SK-N-SH (cell line): ENCODE results near the gene RBM38. TPM values are rescaled to one million over a fixed set of nuclear protein-coding genes. Genes with fewer than 3 reads are reported as not detected.

ENCODE experiments used
- CTCF ChIA-PET: fragments of 300-600, 350-600 bp; formaldehyde crosslinking; extraction: SDS; loops from one replicate; lab custom pipeline; 2021; lab: Yijun Ruan, JAX
- POLR2A ChIA-PET: fragments of 350-600 bp; sonication (Branson Sonifier 250); formaldehyde crosslinking; extraction: SDS; loops from one replicate; lab custom pipeline; 2020; ENCODE audit warnings: antibody characterized with exemption, inconsistent platforms; lab: Yijun Ruan, JAX
- DNase-seq: peaks from one replicate; pipeline ENCODE4 v3.0.0; 2012
- H2AFZ ChIP-seq: fragments of 200-600 bp; sonication (generic); 2 replicates; pipeline ENCODE4 v1.8.1; 2016; ENCODE audit warnings: antibody characterized with exemption, mild to moderate bottlenecking, low read depth
- H3F3A ChIP-seq: fragments of 200-600 bp; sonication (generic); replicated peaks from 2 replicates; pipeline ENCODE3; 2016; ENCODE audit warnings: antibody characterized with exemption, mild to moderate bottlenecking; ENCODE audit not compliant: insufficient read depth
- H3K27ac ChIP-seq, 2 experiments: fragments of 200-500 bp in 1 of 2; fragments of 200-600 bp in 1 of 2; sonication (Bioruptor generic) in 1 of 2; sonication (generic), shearing (Covaris generic) in 1 of 2; 2 replicates each; pipeline versions ENCODE4 v1.5.1 to v1.6.1; 2014 to 2016; ENCODE audit warnings: low read depth in 2 of 2, inconsistent platforms in 1 of 2, low read length in 1 of 2, mild to moderate bottlenecking in 1 of 2, mixed read lengths in 1 of 2
- H3K27me3 ChIP-seq: fragments of 200-600 bp; sonication (generic), shearing (Covaris generic); 2 replicates; pipeline ENCODE4 v1.6.1; 2016; ENCODE audit warnings: mixed run types; ENCODE audit not compliant: insufficient read depth
- H3K36me3 ChIP-seq, 2 experiments: fragments of 200-500 bp in 1 of 2; fragments of 200-600 bp in 1 of 2; sonication (Bioruptor generic) in 1 of 2; sonication (generic) in 1 of 2; replicated peaks in 1 of 2; 2 replicates each; pipeline versions ENCODE3 to v1.5.1; 2014 to 2016; ENCODE audit warnings: low read length in 1 of 2, mild to moderate bottlenecking in 1 of 2; ENCODE audit not compliant: insufficient read depth in 2 of 2, control insufficient read depth in 1 of 2
- H3K4me1 ChIP-seq, 2 experiments: fragments of 200-500 bp in 1 of 2; fragments of 200-600 bp in 1 of 2; sonication (Bioruptor generic) in 1 of 2; sonication (generic), shearing (Covaris generic) in 1 of 2; 2 replicates each; pipeline versions ENCODE4 v1.5.1 to v1.6.1; 2014 to 2016; ENCODE audit warnings: low read depth in 1 of 2, low read length in 1 of 2, mixed run types in 1 of 2; ENCODE audit not compliant: insufficient read depth in 2 of 2, control insufficient read depth in 1 of 2
- H3K4me2 ChIP-seq: fragments of 200-600 bp; sonication (generic), shearing (Covaris generic); 2 replicates; pipeline ENCODE4 v1.6.1; 2017; ENCODE audit warnings: mixed run types
- H3K4me3 ChIP-seq, 2 experiments: fragments of 200-500 bp in 1 of 2; fragments of 200-600 bp in 1 of 2; sonication (Bioruptor generic) in 1 of 2; sonication (generic), shearing (Covaris generic) in 1 of 2; 2 replicates each; pipeline versions ENCODE4 v1.5.1 to v1.8.1; 2014 to 2016; ENCODE audit warnings: low read depth in 2 of 2, inconsistent platforms in 1 of 2, low read length in 1 of 2, mild to moderate bottlenecking in 1 of 2, mixed read lengths in 1 of 2, moderate library complexity in 1 of 2
- H3K79me2 ChIP-seq: fragments of 200-600 bp; sonication (generic); 2 replicates; pipeline ENCODE4 v1.8.1; 2017; ENCODE audit warnings: mild to moderate bottlenecking; ENCODE audit not compliant: insufficient read depth
- H3K9ac ChIP-seq: fragments of 200-600 bp; sonication (generic); 2 replicates; pipeline ENCODE4 v1.6.1; 2017; ENCODE audit warnings: mixed run types
- H3K9me2 ChIP-seq: fragments of 200-600 bp; sonication (generic); 2 replicates; pipeline ENCODE4 v1.6.1; 2017; ENCODE audit warnings: mixed run types
- H3K9me3 ChIP-seq: fragments of 200-600 bp; sonication (generic); 2 replicates; pipeline ENCODE4 v1.6.1; 2017; ENCODE audit warnings: mixed run types, mild to moderate bottlenecking, moderate library complexity
- H4K20me1 ChIP-seq: fragments of 200-600 bp; sonication (generic); 2 replicates; pipeline ENCODE4 v1.6.1; 2017; ENCODE audit warnings: mild to moderate bottlenecking, mixed run types; ENCODE audit not compliant: insufficient read depth
- EP300 ChIP-seq, 2 experiments: IDR thresholded peaks; 2 replicates each; pipeline versions ENCODE4 v1.4.0 to v1.6.1; 2012; ENCODE audit warnings: borderline replicate concordance in 1 of 2, low read depth in 1 of 2, low read length in 1 of 2
- EZH2phosphoT487 ChIP-seq: fragments of 200-600 bp; sonication (generic); IDR thresholded peaks from 2 replicates; pipeline ENCODE4 v1.6.1; 2017; ENCODE audit warnings: low read depth, mixed run types, mild to moderate bottlenecking, antibody characterized with exemption, moderate library complexity, borderline replicate concordance
- FOXM1 ChIP-seq: IDR thresholded peaks from 2 replicates; pipeline ENCODE4 v1.4.0; 2012; ENCODE audit warnings: low read depth, mild to moderate bottlenecking
- GABPA ChIP-seq: IDR thresholded peaks from 2 replicates; pipeline ENCODE4 v1.4.0; 2012; ENCODE audit warnings: low read depth, mild to moderate bottlenecking
- GATA2 ChIP-seq: sonication (generic); formaldehyde crosslinking; IDR thresholded peaks from 2 replicates; pipeline ENCODE4 v1.5.0; 2020; ENCODE audit warnings: mild to moderate bottlenecking, missing genetic modification reagents
- IRF3 ChIP-seq: fragments of 150-350 bp; IDR thresholded peaks from 2 replicates; pipeline ENCODE4 v1.6.1; 2016; ENCODE audit warnings: mild to moderate bottlenecking, low read depth, low read length
- NFIC ChIP-seq: IDR thresholded peaks from 2 replicates; pipeline ENCODE4 v1.4.0; 2012; ENCODE audit warnings: borderline replicate concordance
- PBX3 ChIP-seq: IDR thresholded peaks from 2 replicates; pipeline ENCODE4; 2012
- RFX5 ChIP-seq: IDR thresholded peaks from 2 replicates; pipeline ENCODE4 v1.6.1; 2012; ENCODE audit warnings: mild to moderate bottlenecking, improper control_type of control experiment, low read length
- RXRA ChIP-seq: IDR thresholded peaks from 2 replicates; pipeline ENCODE4 v1.4.0; 2012; ENCODE audit warnings: low read depth, mild to moderate bottlenecking, borderline replicate concordance
- SIN3A ChIP-seq: IDR thresholded peaks from 2 replicates; pipeline ENCODE4 v1.6.1; 2012; ENCODE audit warnings: low read depth, mild to moderate bottlenecking, low read length, moderate library complexity, borderline replicate concordance
- SMC3 ChIP-seq: IDR thresholded peaks from 2 replicates; pipeline ENCODE4 v1.6.1; 2012; ENCODE audit warnings: low read depth, low read length, improper control_type of control experiment
- TAF1 ChIP-seq: IDR thresholded peaks from 2 replicates; pipeline ENCODE4 v1.6.1; 2012; ENCODE audit warnings: low read depth, mild to moderate bottlenecking, low read length, moderate library complexity, borderline replicate concordance
- TCF12 ChIP-seq: IDR thresholded peaks from 2 replicates; pipeline ENCODE4 v1.4.0; 2012
- WGBS: methylation state at CpG from one replicate; pipeline ENCODE4 v1.1.6; 2017; ENCODE audit warnings: low lambda C conversion rate; 5-methylcytosine and 5-hydroxymethylcytosine counted together
- polyA plus RNA-seq, 3 experiments: library from polyadenylated mRNA; depleted of rRNA; stranded (reverse); fragments of >200 nt; gene quantifications; 2 replicates each; pipeline ENCODE4 v1.2.3, GENCODE V29; 2012
- TF ChIP-seq, protein P1 (sequence below): IDR thresholded peaks from 2 replicates; pipeline ENCODE4 v1.4.0; 2012; ENCODE audit warnings: low read depth
- TF ChIP-seq, protein P2 (sequence below): IDR thresholded peaks from 2 replicates; pipeline ENCODE4 v1.4.0; 2012; ENCODE audit warnings: low read depth, borderline replicate concordance

The RBM38 gene
- polyA plus RNA-seq, 1 of the 3 experiments (the other 2 are of a cell fraction), result 11.5 TPM

DNA sequence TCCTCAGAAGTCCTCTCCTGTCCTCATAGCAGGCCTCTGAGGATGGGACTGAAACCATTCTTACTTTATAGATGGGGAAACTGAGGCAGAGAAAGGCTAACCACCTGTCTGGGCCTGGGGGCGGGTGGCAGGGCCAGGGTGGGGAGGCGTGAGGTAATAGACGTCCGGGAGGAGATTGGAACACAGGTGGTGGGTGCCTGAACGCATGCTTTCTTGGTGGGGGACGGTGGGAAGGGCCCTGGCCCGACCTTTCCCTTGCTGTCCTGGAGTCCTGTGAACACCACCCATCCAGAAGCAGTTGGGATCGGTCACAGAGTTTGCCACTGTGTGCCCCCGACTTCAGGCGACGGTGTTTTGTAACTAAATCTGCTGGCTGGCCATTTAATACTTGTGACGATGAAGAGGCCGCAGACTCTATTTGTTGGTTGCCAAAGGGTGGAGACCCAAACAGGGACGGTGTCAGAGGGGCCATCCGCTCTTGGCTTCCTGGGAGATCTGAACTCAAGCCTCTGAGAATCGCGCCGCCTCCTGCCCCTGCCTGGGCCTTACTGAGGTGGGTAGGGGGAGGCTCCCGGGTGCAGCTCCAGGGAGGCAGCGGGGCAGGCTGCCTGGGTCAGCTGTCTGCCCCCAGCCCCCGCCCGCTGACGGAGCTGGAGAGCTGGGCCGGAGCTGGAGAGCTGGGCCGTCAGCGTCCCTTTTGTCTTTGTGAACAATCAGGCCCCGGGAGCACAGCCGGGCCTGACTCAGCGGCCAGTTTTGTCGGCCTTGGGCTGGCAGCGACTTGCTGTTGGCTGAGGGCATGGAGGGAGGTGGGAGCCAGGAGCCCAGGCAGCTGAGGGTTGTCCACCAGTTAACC is 4.1 kb downstream of the RBM38 start:
- no peaks in the 10 kb centered on the region for H3K27me3 ChIP-seq
- H3K36me3 ChIP-seq, result peaks cover 0 to 32% of the 10 kb centered on the region in 2 experiments
- TF ChIP-seq SMC3, result no peak
- no peak for TF ChIP-seq RFX5
- TF ChIP-seq, protein P1, sequence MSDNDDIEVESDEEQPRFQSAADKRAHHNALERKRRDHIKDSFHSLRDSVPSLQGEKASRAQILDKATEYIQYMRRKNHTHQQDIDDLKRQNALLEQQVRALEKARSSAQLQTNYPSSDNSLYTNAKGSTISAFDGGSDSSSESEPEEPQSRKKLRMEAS, result no peak
- no peak for TF ChIP-seq GATA2 (CRISPR knock-in tag)
- TF ChIP-seq SIN3A, result no peak
- TF ChIP-seq RXRA, result no peak
- TF ChIP-seq, protein P2, sequence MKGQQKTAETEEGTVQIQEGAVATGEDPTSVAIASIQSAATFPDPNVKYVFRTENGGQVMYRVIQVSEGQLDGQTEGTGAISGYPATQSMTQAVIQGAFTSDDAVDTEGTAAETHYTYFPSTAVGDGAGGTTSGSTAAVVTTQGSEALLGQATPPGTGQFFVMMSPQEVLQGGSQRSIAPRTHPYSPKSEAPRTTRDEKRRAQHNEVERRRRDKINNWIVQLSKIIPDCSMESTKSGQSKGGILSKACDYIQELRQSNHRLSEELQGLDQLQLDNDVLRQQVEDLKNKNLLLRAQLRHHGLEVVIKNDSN, result no peak
- no peak for TF ChIP-seq IRF3
- no peak for TF ChIP-seq NFIC
- TF ChIP-seq EZH2phosphoT487, result no peak
- no peak for TF ChIP-seq GABPA
- TF ChIP-seq, all 33 proteins: peak for 0
- ChIA-PET POLR2A (interaction anchor here (0.7 kb wide), 1 partner anchor 17 kb away, joined by 4 read pairs; no protein-coding TSS in a partner anchor), CTCF (interaction anchor here (1.5 to 2.6 kb wide), 2 partner anchors 15 to 101 kb away, joined by 5 to 7 read pairs; no protein-coding TSS in a partner anchor)
- Histone ChIP-seq H3F3A (no peaks in the 10 kb centered on the region), H4K20me1 (no peaks in the 10 kb centered on the region), H3K79me2 (peaks cover 14% of the 10 kb centered on the region), H3K27ac (peak overlapping the region in 1 of 2 experiments; percentile 24; a peak in 1 of 4 replicates), H3K9me2 (no peaks in the 10 kb centered on the region), H3K4me2 (peak overlapping the region; percentile 38; the same call in 1 of the 2 replicates), H3K4me3 (no peak overlapping the region), H3K9ac (no peak overlapping the region), H3K9me3 (no peaks in the 10 kb centered on the region), H2AFZ (no peak overlapping the region), H3K4me1 (peaks cover 0 to 35% of the 10 kb centered on the region in 2 experiments; a peak in 1 of 4 replicates)
- WGBS, result 91% methylated on average over 12 of the region's 31 CpGs
- DNase-seq, result no peak

DNA sequence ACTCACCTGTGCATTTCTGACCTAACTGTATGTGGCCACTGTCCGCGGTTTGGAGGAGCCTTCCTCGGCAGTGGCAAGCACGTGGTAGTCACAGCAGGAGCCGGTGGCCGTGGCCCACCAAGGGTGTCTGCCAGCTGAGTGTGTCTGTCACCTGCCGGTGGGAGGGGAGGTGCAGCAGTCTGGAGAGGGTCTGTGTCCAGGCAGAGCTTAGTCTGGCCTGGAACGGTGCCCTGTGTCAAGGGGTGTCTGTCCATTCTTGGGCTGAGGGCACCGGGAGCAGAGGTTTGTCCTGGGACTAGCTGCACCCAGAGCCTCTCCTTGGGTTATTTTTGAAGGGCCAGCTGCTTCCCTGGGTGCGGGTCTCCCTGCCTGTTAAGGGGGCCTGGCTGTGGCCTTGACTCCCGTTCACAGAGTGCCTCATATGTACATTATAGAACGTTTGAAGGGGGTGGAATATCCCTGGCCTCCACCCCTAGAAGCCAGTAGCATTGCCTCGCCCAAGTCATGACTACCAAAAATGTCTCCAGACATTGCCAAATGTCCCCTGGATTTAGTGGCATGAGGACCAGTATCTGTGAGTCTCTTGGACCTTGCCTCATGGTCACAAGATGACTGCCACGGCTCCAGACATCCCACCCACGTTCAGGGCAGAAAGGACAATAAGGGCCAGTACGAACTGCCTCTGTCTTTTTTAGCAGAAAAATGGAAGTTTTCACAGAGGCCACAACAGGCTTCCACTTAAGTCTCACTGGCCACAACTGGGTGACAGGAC is 5.2 kb downstream of the RBM38 start:
- WGBS, result 85% methylated on average over 12 of the region's 16 CpGs
- Histone ChIP-seq H3K36me3 (peaks cover 0 to 38% of the 10 kb centered on the region in 2 experiments), H3K27ac (no peak overlapping the region), H3K79me2 (peaks cover 14% of the 10 kb centered on the region), H3K27me3 (no peaks in the 10 kb centered on the region), H3K4me2 (no peak overlapping the region), H3K4me3 (no peak overlapping the region), H2AFZ (no peak overlapping the region), H3K4me1 (peaks cover 0 to 32% of the 10 kb centered on the region in 2 experiments; a peak in 1 of 4 replicates), H3F3A (no peaks in the 10 kb centered on the region), H4K20me1 (no peaks in the 10 kb centered on the region), H3K9me3 (no peaks in the 10 kb centered on the region), H3K9ac (no peak overlapping the region), H3K9me2 (no peaks in the 10 kb centered on the region)
- CTCF ChIA-PET, result interaction anchor here (1.5 to 2.6 kb wide), 2 partner anchors 16 to 100 kb away, joined by 5 to 7 read pairs; no protein-coding TSS in a partner anchor
- no peak for DNase-seq
- no peak for TF ChIP-seq PBX3
- no peak for TF ChIP-seq TAF1
- TF ChIP-seq EP300 (IDR thresholded peaks at IDR 0.05; ENCODE audit: borderline replicate concordance in 1 of 2, low read depth in 1 of 2, low read length in 1 of 2), result no peak
- no peak for TF ChIP-seq TCF12
- no peak for TF ChIP-seq FOXM1
- POLR2A ChIA-PET, result interaction anchor here (0.7 kb wide), 1 partner anchor 16 kb away, joined by 4 read pairs; no protein-coding TSS in a partner anchor
